SU-DHL-6 (cell line): ENCODE measurements around the gene LLGL2.

Experiments
- EZH2phosphoT487 ChIP-seq: fragments of 200-600 bp; sonication (generic), shearing (Covaris generic); conservative IDR thresholded peaks from 2 replicates; pipeline ENCODE4 v1.6.1; 2018; ENCODE audit warnings: mild to moderate bottlenecking, antibody characterized with exemption, low read length, moderate library complexity, mixed read lengths
- TF ChIP-seq, protein P1 (sequence below): fragments of 200-600 bp; sonication (generic); IDR thresholded peaks from one replicate; pipeline ENCODE4 v1.5.1; 2017; ENCODE audit warnings: antibody characterized with exemption, mild to moderate bottlenecking, low read length, moderate library complexity; ENCODE audit not compliant: insufficient read depth, poor library complexity, severe bottlenecking

DNA sequence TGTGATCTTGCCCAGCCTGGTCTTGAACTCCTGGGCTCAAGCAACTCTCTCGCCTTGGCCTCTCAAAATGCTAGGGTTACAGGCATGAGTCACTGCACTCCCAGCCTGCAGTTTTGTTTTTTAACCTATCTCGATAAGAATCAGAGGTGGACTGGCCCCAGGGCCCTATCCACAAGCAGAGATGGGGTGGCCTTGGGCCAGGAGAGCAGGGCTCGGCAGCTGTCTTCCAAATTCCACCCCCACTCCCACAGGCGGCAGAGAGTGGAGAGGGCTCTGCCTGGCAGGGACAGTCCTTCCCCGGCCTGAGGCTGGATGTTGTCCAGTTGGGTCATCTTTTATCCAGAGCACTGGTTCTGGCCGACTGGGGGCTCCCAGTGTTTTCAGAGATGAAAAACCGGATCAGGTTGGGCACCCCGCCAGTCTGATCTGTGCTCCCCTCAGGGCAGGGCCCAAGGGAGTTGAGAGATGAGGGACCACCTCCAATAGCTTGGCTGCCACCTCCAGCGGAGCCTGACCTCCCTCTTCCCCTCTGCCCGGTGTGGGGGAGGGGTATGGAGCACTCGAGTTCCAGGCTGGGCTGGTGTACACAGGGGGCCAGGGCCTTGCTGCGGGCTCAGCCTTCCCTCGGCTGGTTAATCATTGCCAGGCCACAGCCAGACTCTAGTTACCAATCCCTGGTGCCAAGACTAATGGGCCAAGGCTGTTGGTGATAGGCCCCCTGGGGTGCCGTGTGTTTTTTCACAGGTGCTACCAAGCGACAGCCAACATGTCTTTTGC, 31.8 kb downstream of the LLGL2 start:
- TF ChIP-seq, protein P1, sequence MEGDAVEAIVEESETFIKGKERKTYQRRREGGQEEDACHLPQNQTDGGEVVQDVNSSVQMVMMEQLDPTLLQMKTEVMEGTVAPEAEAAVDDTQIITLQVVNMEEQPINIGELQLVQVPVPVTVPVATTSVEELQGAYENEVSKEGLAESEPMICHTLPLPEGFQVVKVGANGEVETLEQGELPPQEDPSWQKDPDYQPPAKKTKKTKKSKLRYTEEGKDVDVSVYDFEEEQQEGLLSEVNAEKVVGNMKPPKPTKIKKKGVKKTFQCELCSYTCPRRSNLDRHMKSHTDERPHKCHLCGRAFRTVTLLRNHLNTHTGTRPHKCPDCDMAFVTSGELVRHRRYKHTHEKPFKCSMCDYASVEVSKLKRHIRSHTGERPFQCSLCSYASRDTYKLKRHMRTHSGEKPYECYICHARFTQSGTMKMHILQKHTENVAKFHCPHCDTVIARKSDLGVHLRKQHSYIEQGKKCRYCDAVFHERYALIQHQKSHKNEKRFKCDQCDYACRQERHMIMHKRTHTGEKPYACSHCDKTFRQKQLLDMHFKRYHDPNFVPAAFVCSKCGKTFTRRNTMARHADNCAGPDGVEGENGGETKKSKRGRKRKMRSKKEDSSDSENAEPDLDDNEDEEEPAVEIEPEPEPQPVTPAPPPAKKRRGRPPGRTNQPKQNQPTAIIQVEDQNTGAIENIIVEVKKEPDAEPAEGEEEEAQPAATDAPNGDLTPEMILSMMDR: no peak
- no peak for TF ChIP-seq EZH2phosphoT487
